ENCODE data around the gene FOLR1.
A peak's percentile ranks its signal among the peaks of the same experiment; 100 is the strongest.
"Not testable (repeated sequence)": the region's sequence is repeated elsewhere in the genome, so short reads cannot be mapped to it uniquely, and the experiment has no call there.

FOLR1 gene

DNA sequence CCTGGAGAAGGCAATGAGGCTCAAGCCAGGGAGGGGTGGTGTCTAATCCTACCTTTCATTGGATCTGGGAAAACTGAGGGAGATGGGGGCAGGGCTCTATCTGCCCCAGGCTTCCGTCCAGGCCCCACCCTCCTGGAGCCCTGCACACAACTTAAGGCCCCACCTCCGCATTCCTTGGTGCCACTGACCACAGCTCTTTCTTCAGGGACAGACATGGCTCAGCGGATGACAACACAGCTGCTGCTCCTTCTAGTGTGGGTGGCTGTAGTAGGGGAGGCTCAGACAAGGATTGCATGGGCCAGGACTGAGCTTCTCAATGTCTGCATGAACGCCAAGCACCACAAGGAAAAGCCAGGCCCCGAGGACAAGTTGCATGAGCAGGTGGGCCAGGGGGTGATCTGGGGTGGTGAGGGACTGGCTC lies at the start of gene FOLR1:
TSS of gene FOLR1 (plus strand) at position 180 of the 421 bp plus-strand sequence. CDS start at position 214, 34 bp downstream.
- DNase-seq (ENCODE audit: low spot score): peak; percentile 52

DNA sequence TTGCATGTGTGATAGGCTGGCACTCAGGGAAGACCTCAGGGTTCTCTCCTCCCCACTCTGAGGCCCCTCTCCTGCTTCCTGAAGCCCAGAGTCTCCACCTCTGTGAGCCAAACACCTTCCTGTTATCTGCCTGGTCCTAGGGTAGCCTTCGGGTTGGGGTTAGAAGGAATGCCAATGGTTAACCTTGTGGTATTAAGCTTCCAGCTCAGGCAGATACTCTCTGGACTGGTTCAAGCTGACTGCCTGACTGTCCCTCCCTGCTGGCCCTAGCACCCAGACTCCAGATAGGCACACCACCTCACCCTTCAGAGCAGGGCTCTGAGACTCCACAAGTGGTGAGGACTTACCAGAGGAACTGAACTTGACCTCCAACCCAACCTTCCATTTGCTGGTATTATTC lies 49.4 kb upstream of the FOLR1 start:
- H3K4me3 ChIP-seq; H3K27ac ChIP-seq; DNase-seq (ENCODE audit: low spot score): not testable (repeated sequence)

More for the DNA sequence above, at the start of gene FOLR1:
- Histone ChIP-seq H3K27ac (no peak within 1 kb of the TSS), H3K4me3 (no peak within 1 kb of the TSS)
- TF ChIP-seq, protein P1, sequence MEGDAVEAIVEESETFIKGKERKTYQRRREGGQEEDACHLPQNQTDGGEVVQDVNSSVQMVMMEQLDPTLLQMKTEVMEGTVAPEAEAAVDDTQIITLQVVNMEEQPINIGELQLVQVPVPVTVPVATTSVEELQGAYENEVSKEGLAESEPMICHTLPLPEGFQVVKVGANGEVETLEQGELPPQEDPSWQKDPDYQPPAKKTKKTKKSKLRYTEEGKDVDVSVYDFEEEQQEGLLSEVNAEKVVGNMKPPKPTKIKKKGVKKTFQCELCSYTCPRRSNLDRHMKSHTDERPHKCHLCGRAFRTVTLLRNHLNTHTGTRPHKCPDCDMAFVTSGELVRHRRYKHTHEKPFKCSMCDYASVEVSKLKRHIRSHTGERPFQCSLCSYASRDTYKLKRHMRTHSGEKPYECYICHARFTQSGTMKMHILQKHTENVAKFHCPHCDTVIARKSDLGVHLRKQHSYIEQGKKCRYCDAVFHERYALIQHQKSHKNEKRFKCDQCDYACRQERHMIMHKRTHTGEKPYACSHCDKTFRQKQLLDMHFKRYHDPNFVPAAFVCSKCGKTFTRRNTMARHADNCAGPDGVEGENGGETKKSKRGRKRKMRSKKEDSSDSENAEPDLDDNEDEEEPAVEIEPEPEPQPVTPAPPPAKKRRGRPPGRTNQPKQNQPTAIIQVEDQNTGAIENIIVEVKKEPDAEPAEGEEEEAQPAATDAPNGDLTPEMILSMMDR (IDR thresholded peaks at IDR 0.05): no peak

DNA sequence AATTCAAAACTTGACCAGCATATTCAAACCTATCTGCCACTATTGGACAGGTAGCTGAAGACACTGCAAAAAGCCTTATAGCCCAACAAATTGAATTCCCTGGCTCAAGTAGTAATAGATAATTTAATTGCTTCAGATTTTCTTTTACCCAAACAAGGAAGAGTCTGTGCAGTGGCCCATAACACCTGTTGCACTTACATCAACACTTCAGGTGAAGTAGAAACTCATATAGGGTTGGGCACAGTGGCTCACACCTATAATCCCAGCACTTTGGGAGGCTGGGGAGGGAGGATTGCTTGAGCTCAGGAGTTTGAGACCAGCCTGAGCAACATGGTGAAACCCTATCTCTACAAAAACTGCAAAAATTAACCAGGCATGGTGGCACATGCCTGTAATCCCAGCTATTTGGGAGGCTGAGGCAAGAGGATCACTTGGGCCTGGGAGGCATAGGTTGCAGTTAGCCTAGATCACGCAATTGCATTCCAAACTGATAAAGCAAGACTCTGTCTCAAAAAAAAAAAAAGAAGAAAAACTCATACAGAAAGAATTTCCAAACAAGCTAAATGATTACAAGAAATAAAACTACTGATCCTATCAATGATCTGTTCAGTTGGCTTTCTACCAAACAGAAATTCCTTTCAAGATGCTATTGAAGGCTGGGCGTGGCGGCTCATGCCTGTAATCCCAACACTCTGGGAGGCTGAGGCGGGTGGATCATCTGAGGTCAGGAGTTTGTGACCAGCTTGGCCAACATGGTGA lies 47.0 kb upstream of the FOLR1 start:
- H3K4me3 ChIP-seq: no peak overlapping the region
- no peak for DNase-seq (ENCODE audit: low spot score)
- H3K27ac ChIP-seq: no peak overlapping the region
- TF ChIP-seq, protein P1 (IDR thresholded peaks at IDR 0.05): no peak

DNA sequence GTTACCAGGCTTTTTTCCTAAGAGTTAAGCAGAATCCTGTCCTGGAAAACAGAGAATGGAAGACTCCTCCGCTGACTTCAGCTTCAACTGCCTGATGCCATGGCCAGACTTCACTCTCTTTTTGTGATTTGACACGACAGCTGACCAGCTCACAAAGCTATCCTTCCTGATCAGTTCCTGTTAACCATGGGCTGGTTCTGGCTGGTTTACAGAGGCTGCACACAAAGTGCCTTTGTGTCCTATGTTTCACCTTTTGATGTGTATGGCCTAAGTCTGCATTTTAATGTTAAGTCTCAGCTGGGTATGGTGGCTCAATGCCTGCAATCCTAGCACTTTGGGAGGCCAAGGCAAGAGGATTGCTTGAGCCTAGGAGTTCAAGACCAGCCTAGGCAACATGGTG lies 45.3 kb upstream of the FOLR1 start:
- DNase-seq (ENCODE audit: low spot score): no peak
- Histone ChIP-seq H3K27ac (no peak overlapping the region), H3K4me3 (no peak overlapping the region)
- TF ChIP-seq, protein P1 (IDR thresholded peaks at IDR 0.05): no peak

DNA sequence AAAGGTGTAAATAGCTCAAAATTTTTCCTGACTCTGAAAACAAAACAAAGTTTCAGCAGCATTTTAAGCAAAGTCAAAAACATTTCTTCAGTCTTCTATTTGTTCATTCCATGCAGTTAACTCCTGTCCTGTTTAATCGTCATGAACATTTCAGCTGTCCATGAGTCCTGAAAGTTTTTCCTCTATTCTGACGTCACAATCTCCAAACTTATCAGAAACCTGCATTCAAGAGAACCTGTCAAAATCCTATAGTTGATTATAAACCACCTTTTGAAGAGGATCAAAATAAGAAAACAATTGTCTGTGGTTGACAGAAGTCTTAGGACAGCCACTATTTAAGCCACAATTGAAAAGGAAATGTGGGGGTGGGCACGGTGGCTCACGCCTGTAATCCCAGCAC lies 41.1 kb upstream of the FOLR1 start:
- TF ChIP-seq, protein P1 (IDR thresholded peaks at IDR 0.05): no peak
- Histone ChIP-seq H3K27ac (no peak overlapping the region), H3K4me3 (no peak overlapping the region)
- no peak for DNase-seq (ENCODE audit: low spot score)

DNA sequence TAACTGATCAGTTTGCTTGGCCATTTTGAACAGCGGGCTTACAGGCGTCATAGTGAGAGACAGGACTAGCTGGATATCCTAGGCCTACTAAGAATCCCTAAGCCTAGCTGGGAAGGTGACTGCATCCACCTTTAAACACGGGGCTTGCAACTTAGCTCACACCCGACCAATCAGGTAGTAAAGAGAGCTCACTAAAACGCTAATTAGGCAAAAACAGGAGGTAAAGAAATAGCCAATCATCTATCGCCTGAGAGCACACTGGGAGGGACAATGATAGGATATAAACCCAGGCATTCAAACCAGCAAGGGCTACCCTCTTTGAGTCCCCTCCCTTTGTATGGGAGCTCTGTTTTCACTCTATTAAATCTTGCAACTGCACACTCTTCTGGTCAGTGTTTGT lies 38.1 kb upstream of the FOLR1 start:
- not testable (repeated sequence) for DNase-seq (ENCODE audit: low spot score); H3K4me3 ChIP-seq; H3K27ac ChIP-seq

DNA sequence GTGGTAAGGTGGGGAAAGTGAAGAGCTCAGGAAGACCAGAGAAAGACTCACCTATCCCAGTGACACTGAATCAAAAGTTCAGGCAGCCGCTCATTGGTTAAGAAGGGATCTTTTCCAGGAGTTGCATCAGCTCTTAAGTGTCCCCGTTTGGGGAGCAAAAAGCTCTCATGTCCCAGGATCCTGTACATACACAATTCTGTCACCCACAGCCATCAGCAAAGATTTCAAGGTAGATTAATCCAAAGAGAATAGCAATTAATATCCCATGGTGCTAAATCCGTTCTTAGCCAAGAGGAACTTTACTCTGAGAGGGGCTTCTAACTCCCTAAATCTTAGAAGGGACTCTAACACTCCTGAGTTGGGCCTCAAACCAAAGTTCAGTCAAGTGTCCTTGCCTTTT lies 37.1 kb upstream of the FOLR1 start:
- Histone ChIP-seq H3K27ac (no peak overlapping the region), H3K4me3 (no peak overlapping the region)
- TF ChIP-seq, protein P1 (IDR thresholded peaks at IDR 0.05): no peak
- no peak for DNase-seq (ENCODE audit: low spot score)

DNA sequence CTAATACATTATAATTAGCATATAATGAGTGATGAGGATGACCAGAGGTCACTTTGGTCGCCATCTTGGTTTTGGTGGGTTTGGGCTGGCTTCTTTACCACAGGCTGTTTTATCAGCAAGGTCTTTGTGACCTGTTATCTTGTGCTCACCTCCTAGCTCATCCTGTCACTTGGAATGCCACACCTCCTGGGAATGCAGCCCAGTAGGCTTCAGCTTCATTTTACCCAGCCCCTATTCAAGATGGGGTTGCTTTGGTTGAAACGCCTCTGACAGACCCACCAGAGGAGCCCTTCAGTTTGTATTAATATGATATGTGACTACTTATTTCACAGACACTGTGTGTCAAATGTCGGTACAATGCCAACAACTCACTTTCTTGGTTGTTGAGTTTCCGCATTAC lies 36.2 kb upstream of the FOLR1 start:
- Histone ChIP-seq H3K27ac (no peak overlapping the region), H3K4me3 (no peak overlapping the region)
- no peak for DNase-seq (ENCODE audit: low spot score)
- TF ChIP-seq, protein P1 (IDR thresholded peaks at IDR 0.05): no peak

Measured in coronary artery (tissue), 2 donors.